Activated CD4-positive, alpha-beta T cell treated with anti-CD3 and anti-CD28 coated beads, Interleukin-2, amount 50 U/mL, for 24 hours (primary cell): ENCODE data around the gene DGCR6L.
"Not testable (repeated sequence)": the region's sequence is repeated elsewhere in the genome, so short reads cannot be mapped to it uniquely, and the experiment has no call there.

Source experiments
- DNase-seq, 2 donors: peaks; one replicate each; pipeline ENCODE4 v3.0.0-alpha.2; 2020; ENCODE audit warnings: low read depth in 1 of 2, low spot score in 1 of 2

DGCR6L gene

DNA sequence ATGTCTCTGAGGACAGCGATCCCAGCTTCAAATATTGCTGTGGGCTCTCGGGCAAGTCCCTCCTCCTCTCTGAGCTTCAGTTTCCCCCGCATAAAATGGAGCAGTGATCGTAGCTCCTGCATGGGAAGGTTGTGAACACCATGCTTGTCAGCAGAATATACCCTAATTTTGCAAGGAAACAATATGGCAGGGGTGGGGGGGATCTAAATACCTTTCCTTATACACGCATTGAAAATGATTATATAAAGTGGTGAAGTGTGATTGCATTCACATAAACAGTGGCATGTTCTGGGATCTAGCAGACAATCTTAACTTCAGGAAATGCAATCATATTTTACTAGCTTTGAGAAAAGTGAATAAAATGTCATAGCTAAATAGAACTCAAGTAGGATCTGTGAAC lies 27.8 kb downstream of the DGCR6L start:
- no peak for DNase-seq

GRCh38 chr22:20291604-20292063 lies 28.2 kb downstream of the DGCR6L start:
- DNase-seq = no peak

DNA sequence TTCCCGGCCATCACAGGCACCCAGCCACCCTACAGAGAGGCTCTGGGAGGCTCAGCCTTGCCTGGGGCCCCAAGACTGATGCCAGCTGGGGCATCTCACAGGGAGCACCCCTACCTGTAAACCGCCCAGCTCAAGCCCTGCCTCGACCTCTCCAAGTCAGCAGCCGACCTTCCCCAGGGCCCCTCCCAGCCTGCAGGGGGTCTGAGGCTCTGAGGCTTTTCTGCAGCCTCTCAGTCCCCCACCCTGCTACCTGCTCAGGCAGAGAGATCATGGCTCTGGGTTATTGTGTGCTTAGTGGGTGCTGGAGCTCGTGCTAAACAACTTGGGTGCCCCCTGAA lies 28.6 kb downstream of the DGCR6L start:
- no peak for DNase-seq

- no peak for DNase-seq
These were observed 29.1 kb downstream of the DGCR6L start for GRCh38 chr22:20290578-20291248.

GRCh38 chr22:20290045-20290392 lies 29.8 kb downstream of the DGCR6L start:
- no peak for DNase-seq

DNA sequence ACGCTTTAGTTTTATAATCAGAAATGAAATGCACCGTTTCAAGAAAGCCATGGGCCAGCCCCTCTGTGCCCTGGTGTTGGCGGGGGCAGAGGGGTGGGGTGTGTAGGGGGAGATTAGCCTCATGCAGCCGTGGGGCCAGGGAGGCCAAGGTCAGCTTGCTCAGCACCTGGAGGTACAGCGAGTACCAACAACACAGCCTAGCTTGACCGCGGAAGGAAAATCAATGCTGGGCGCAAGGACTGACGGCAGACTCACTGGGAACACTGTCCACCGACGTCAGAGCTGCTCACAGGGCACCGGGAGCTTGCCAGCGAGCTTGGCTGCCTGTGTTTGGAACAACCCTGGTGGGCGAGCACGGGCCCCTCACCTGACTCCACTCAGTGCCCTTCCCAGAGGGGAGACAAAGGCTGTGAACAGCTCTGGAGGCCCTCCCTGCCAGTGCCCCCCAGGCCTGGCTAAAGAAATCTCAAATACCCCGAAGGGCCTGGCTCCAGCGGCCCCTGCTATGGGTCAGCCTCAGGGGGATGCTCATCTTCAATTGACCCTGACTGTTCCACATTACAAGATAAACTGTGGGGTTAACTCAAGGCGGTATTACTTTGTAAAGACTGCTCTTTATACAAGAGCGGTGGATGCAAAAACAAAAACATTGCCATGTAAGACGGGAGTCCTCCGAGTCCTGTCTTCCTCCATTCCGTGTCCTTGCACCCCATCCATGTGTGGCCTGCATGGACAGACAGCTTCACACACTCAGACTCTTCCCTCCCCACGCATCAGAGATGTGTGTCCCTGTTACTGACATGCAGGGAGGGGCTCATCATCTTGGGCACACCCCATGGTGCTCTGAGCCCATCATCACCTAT lies 30.4 kb downstream of the DGCR6L start:
- DNase-seq = not testable (repeated sequence)

DNA sequence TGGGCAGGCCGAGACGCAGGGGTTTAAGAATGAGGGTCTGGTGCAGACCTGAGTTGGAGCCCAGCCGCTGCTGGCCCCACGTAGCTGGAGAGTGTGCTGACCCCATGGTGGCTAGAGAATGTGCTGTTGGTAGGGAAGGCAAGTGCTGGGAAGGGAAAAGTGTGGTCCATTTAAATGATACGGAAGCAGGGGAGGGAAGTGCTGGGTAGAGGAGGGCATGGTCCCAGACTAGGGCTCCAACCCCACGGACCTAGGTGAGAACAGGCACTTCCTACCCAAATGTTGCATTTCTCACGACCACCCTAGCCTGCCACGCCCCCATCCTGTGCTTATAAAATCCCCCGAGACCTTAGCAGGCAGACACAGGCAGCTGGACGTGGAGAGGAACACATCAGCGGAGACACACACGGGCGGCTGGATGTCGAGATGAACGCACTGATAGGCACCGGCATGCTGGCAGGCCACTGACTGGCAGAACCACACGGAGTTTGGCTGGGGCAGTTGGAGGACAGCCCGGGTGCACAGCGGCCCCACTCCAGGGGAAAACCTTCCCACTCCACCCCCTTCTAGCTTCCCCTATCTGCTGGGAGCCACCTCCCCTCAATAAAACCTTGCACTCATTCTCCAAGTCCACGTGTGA lies 33.0 kb downstream of the DGCR6L start:
- DNase-seq = not testable (repeated sequence)

DNA sequence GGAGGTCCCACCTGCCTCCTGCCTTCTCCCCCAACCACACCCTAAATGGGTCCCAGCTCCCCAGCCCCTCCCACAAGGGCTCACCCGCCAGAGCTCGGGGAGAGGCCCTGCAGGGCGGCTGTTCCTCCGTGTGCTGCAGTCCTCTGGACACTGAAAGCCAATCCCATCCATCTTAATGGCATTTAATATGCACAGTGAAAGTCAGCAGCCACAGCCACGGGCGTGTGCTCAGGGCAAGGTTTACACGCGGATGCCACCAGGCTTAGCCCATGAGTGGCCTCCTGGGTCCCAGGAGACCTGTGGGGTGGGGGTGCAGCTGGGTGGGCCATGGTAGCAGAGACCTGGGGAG lies 33.6 kb downstream of the DGCR6L start:
- DNase-seq = not testable (repeated sequence)

DNA sequence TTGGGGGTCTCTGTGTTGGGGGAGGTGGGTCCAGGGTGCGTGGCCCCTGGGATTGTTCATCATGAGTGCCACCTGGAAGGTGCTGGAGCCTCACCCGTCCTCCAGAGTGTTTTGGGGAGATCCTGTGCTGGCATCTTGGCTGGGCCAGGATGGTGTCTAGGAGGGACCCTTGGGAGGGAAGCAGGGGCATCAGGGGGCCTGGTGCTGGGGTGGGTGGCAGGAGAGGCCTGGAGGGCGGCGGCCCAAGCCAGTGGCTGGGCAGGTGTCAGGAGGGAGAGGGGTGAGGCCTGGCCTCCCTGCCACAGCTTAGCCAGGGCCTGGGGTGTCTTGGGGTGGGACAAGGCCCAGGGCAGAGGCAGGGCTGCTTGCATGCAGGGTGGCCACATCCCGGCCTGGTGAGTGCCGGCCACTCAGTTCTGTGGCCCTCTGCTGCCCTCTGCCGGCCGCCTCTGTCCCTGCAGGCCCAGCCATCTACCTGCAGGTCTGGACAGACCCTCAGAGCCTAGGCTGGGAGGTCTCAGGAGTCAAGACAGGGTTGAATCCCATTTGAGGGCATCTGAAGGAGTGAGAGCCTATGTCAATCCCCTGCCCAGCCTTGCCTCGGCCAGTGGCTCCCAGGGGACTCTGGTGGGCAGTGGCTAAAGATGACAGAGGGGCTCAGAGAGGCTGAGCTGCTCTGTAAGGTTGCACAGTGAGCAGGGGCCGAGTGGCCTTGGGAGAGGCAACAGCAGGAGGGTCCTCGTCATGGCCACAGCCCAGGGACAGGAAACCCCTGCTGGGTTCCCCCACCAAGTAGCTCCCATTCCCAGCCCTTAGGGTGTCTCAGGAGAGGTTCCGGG lies 34.2 kb downstream of the DGCR6L start:
- DNase-seq = peak; percentile 73 to 78

DNA sequence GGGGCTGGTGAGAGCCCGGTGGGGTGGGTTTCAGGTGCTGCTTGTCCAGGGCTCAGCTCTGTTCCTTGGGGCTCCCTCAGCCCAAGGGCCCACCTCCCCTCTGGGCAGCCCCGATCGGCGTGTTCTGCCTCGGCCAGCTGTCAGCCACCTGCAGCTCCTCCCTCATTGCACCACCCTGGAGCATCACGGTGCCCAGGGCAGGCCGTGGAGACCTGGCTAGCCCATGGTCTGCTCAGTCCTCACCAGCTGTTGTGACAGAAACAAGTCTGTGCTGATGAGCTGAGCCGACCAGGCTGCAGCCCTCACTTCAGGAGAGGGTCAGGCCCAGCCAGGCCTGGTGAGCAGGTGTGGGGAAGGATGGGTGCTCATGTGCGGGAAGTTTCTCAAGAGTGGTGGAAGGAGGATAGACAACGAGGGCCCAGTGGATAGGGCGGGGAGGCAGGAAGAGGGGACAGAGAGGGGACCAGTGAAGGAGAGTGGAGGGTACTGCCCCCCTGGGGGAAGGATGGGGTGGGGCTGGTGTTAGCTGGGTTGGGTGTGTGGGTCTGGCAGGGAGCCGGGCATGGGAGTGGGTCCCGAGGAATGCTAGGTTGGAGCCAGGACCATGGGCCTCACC lies 35.3 kb downstream of the DGCR6L start:
- DNase-seq = no peak

DNA sequence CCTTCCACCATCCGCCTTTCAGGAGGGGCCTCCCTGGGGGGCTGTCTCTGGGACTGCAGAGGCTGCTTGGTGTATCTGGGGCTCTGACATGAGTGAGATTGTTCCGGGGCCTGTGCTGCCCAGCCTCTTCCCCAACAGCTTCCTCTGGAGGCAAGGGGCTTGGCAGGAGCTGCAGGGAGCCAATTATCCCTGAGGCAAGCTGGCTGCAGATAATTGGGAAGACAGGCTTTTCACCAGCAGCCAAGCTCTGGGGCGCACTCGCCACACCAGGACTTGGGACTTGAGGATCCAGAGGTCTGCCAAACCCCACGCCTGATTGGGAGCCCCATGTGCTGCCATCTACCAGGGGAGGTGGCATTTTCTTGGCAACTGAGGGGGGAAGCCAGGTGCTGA lies 36.2 kb downstream of the DGCR6L start:
- no peak for DNase-seq

GRCh38 chr22:20282901-20283673 lies 36.8 kb downstream of the DGCR6L start:
- no peak for DNase-seq

DNA sequence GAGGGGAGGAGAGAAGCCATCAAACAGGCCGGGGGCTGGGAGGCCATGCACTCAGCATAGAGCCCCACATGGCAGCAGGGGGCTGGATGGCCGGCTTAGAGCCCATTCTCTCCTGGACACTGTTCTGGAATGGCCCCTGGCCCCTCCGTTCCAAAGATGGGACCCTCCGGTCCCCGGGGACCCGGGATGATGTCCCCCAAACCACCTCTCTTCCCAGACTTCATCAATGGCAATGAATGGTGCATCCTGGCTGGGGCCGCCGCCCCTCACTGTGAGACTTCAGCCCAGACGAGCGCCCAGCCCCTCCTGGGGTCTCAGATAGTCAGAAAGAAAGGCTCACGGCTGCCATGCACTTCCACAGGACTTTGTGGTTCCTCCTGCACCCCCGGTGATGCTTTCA lies 38.0 kb downstream of the DGCR6L start:
- no peak for DNase-seq

- not testable (repeated sequence) for DNase-seq
These were observed 38.4 kb downstream of the DGCR6L start for GRCh38 chr22:20281473-20281872.

DNA sequence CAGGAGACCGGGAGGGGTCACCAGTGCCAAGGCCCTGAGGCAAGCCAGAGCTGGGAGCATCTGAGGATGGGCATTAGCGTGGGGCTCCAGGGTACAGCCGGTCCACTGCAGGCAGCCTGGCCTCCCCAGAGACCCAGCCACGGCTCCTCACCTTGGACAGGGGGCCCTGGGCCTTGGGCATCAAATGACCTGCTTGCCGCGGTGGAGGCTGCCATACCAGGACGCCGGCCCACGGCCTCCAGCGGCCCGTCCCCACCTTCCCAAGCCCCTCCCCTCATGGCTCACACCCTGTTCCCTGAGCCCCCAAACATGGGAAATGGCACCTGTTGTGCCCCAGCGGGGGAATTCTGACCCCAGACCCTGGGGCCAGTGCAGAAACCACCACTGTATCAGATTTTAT lies 39.0 kb downstream of the DGCR6L start:
- no peak for DNase-seq

GRCh38 chr22:20280163-20280562 lies 39.7 kb downstream of the DGCR6L start:
- not testable (repeated sequence) for DNase-seq

DNA sequence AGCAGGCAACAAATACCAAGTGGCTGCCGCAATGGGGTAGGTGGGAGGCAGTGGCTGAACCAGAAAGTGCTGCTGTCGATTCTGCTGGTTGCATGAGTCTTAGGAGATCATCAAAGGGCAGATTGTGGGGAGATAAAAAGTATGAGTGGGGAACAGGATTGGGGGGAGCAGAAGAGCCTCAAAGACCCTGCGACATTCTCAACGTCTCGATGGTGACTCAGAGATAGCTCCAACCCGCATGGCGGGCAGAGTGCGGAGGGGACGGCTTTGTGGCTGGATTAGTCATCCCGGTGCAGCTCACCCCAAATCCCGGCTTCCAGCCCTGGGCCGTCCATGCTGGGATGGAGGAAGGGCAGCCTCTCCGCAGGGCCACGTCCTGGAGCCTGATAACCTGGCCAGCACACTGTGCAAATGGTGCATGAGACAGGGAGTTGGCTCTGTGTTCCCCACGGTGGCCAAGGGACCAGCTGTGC lies 40.2 kb downstream of the DGCR6L start:
- no peak for DNase-seq

GRCh38 chr22:20278726-20279490 lies 41.0 kb downstream of the DGCR6L start:
- not testable (repeated sequence) for DNase-seq

DNA sequence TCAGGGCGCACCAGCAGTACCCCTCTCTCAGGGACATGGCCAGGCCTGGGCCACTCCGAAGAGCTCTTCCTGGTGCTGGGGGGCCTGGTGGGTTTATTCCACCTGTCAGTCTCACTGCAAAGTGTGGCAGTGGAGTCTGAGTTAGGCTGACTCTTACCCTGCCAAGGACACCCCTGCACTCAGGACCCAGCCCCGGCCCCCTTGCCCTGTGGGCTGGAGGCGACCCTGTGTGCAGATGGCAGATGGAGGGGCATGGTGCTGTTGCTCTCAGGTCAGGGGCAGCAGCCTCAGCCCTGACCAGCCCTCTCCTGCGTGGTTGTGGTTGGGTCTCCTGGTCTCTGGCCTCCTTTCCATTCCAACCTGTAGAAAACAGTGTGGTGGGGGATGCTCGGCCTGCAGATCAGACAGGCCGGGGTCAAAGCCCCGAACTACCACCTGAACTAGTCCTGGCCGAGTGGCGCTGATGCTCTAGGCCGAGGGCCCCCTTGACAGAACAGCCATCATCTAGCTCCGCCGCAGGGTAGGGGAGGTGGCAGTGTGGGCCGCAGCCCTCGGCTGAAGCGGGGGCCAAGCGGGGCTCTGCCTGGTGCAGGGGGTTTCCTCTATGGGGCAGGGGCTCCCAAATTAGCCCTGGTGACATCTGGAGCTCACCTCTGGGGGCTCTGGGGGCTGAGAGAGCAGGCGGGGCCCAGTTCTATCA lies 41.8 kb downstream of the DGCR6L start:
- DNase-seq = not testable (repeated sequence)
